GM12872 (cell line): ENCODE data around the gene PHOSPHO2.

ENCODE experiments used
- CTCF ChIP-seq: IDR thresholded peaks from 3 replicates; pipeline ENCODE4 v1.5.1; 2011; ENCODE audit warnings: low read depth, mild to moderate bottlenecking, low read length, moderate library complexity; ENCODE audit not compliant: insufficient read depth

The PHOSPHO2 gene

GRCh38 chr2:169661265-169661664, 33.0 kb upstream of the PHOSPHO2 start:
- TF ChIP-seq CTCF = no peak

- no peak for TF ChIP-seq CTCF
Measured at GRCh38 chr2:169662744-169663143, 31.5 kb upstream of the PHOSPHO2 start.

DNA sequence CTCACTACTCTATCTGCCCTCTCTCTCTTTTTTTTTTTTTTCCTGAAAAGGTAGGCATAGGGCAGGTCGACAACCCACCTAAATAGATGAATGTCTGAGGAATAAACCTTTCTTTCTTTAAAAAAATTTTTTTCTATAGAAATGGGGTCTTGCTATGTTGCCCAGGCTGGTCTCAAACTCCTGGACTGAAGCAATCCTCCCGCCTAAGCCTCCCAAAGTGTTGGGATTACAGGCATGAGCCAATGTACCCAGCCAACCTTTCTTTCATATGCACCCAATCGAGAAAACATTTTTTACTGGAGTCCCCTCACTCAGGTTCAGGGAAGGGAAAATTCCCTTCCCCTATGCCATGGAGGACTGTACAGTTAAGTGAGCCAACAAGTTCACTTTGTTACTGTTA, 31.0 kb upstream of the PHOSPHO2 start:
- no peak for TF ChIP-seq CTCF

DNA sequence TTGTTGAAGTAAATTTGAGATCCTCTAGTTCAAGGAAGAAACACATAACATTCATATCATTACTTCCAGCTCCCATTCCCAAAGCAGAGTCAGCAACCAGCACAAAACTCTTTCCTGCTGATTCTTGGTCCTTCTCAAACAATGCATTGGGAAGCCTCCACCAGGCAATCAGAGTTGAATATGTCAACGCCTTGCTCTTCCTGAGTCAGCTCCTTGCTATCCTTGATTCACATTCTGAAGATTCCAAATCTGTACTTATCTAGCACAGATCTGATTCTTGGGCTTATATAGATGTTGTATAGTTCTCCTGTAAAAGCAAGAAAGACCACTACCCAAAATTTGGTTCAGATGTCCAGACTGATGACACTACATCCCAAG, 29.7 kb upstream of the PHOSPHO2 start:
- no peak for TF ChIP-seq CTCF

- TF ChIP-seq CTCF = no peak
Measured at GRCh38 chr2:169664978-169665930, 29.0 kb upstream of the PHOSPHO2 start.

DNA sequence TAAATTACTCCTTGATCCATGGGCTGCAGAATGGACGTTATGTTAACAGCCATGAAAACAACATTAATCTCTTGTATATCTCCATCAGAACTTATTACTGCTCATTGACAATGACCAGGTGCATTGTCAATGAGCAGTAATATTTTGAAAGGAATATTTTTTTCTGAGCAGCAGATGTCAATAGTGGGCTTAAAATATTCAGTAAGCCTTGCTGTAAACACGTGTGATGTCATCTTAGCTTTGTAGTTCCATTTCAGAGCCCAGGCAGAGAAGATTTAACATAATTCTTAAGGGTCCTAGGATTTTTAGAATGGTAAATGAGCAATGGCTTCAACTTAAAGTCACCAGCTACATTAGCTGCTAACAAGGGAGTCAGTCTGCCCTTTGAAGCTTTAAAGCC, 26.7 kb upstream of the PHOSPHO2 start:
- TF ChIP-seq CTCF = no peak

DNA sequence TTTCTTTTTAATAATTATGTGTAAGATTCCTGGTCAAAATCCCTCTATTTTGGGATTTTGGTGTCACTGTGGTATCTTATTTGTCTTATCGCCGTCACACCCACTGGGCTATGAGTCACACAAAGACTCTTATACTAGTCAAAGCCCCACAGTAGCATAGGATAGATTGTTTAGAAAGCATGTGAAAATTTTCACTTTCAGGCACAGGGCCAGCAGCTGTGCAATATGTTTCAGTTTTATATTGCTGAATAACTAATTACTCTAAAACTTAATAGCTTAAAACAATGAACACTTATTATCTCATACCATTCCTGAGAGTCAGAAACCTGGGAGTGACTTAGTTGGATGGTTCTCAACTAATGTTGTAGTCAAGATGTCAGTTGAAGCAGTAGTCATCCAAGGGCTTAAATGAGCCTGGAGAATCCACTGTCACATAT, 24.0 kb upstream of the PHOSPHO2 start:
- no peak for TF ChIP-seq CTCF
